ENCODE data around the gene TGFB1. TPM values are rescaled to one million over a fixed set of nuclear protein-coding genes. Genes with fewer than 3 reads are reported as not detected.

The TGFB1 gene
- total RNA-seq, 1 experiment from 2014 or later: 102 TPM

DNA sequence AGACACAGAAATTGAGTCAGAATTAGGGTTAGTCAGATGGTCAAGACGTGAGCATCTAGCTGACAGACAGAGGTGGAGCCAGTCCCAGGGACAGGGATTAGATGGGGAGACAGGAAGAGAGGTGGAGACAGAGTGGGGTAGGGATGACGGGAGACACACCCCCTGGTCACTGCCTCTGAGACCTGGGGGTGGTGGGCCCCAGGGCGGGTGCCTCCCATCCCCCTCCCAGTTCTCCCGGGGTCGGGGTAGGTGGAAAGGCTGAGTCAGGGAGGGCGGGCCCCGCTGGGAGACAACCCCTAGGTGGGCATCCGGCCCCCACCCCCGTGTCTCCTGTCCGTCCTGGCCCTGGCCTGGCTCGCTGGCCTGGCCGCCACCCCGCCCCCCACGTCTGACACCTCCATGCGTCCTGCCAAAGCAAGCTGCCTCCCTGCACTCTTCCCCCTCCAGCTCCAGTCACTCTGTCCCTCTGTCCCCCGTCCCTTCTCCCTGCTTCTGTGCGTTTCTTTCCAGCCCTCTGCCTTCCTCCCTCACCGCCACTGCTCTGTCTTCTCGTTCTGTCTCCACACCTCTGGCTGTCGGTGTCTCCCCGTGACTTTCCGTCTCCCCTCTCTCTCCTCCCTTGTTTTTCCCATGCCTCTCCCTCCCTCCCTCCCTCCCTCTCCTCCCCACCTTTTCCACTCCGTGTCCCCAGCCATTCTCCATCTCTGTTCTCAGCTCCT is 28.6 kb downstream of the TGFB1 start:
- H3K4me3 ChIP-seq (ENCODE audit: low read depth, low read length, poor library complexity, severe bottlenecking): no peak overlapping the region
- H3K27me3 ChIP-seq (replicated peaks; ENCODE audit: insufficient read depth, low read depth, low read length, poor library complexity): no peaks in the 10 kb centered on the region
- peaks cover 23% of the 10 kb centered on the region for H3K4me1 ChIP-seq (ENCODE audit: insufficient read depth, low read length, poor library complexity, severe bottlenecking)
- DNase-seq (ENCODE audit: low spot score): no peak
- no peaks in the 10 kb centered on the region for H3K9me3 ChIP-seq (ENCODE audit: low read depth, low read length, poor library complexity, severe bottlenecking)
- H3K36me3 ChIP-seq (ENCODE audit: insufficient read depth, low read length, poor library complexity, severe bottlenecking): peaks cover 37% of the 10 kb centered on the region
- H3K27ac ChIP-seq (ENCODE audit: low read depth, low read length, poor library complexity, severe bottlenecking): peak overlapping the region; percentile 37
- CTCF ChIA-PET: no interaction called here
- BruUV-seq (replicated peaks): no TSS peak
- intact Hi-C loops (cut with micrococcal nuclease; ENCODE audit: unreplicated experiment): no loop called here
- POLR2A ChIA-PET (ENCODE audit: low non-redundant PET): no interaction called here
- TF ChIP-seq EZH2 (IDR thresholded peaks at IDR 0.05; ENCODE audit: borderline replicate concordance, low read depth, low read length, poor library complexity, severe bottlenecking): no peak
- TF ChIP-seq, protein P1, sequence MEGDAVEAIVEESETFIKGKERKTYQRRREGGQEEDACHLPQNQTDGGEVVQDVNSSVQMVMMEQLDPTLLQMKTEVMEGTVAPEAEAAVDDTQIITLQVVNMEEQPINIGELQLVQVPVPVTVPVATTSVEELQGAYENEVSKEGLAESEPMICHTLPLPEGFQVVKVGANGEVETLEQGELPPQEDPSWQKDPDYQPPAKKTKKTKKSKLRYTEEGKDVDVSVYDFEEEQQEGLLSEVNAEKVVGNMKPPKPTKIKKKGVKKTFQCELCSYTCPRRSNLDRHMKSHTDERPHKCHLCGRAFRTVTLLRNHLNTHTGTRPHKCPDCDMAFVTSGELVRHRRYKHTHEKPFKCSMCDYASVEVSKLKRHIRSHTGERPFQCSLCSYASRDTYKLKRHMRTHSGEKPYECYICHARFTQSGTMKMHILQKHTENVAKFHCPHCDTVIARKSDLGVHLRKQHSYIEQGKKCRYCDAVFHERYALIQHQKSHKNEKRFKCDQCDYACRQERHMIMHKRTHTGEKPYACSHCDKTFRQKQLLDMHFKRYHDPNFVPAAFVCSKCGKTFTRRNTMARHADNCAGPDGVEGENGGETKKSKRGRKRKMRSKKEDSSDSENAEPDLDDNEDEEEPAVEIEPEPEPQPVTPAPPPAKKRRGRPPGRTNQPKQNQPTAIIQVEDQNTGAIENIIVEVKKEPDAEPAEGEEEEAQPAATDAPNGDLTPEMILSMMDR (conservative IDR thresholded peaks at IDR 0.05; ENCODE audit: low read depth, low read length): no peak

DNA sequence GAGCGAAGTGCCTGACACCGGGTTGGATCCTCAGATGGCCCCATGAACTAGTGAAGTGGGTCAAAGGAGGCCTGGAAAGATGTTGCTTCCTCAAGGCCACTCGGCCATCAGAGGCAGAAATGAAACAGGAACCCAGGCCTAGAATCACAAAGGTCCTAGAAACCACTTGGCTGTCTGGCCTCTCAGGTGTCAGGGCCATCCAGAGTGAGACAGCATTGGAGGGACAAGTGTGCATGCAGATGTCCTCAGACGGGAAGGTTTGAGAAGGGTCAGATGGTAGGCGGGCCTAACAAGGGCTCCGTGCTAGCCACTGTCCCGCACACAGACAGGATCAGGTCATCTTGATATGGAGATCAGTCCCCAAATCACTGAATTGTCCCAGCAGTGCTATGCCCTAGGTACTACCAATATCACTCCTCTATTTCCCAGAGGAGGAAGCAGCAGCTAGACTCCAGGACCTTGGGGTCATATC is 29.5 kb downstream of the TGFB1 start:
- Histone ChIP-seq H3K4me3 (ENCODE audit: low read depth, low read length, poor library complexity, severe bottlenecking) (no peak overlapping the region), H3K9me3 (ENCODE audit: low read depth, low read length, poor library complexity, severe bottlenecking) (no peaks in the 10 kb centered on the region), H3K4me1 (ENCODE audit: insufficient read depth, low read length, poor library complexity, severe bottlenecking) (peaks cover 23% of the 10 kb centered on the region), H3K27ac (ENCODE audit: low read depth, low read length, poor library complexity, severe bottlenecking) (peak overlapping the region; percentile 75), H3K27me3 (replicated peaks; ENCODE audit: insufficient read depth, low read depth, low read length, poor library complexity) (no peaks in the 10 kb centered on the region), H3K36me3 (ENCODE audit: insufficient read depth, low read length, poor library complexity, severe bottlenecking) (peaks cover 44% of the 10 kb centered on the region)
- no peak for DNase-seq (ENCODE audit: low spot score)
- TSS peak; percentile 67 for BruUV-seq (replicated peaks)
- ChIA-PET CTCF (no interaction called here), POLR2A (ENCODE audit: low non-redundant PET) (no interaction called here)
- TF ChIP-seq, protein P1 (conservative IDR thresholded peaks at IDR 0.05; ENCODE audit: low read depth, low read length): no peak
- no peak for TF ChIP-seq EZH2 (IDR thresholded peaks at IDR 0.05; ENCODE audit: borderline replicate concordance, low read depth, low read length, poor library complexity, severe bottlenecking)
- intact Hi-C loops (cut with micrococcal nuclease; ENCODE audit: unreplicated experiment): no loop called here

DNA sequence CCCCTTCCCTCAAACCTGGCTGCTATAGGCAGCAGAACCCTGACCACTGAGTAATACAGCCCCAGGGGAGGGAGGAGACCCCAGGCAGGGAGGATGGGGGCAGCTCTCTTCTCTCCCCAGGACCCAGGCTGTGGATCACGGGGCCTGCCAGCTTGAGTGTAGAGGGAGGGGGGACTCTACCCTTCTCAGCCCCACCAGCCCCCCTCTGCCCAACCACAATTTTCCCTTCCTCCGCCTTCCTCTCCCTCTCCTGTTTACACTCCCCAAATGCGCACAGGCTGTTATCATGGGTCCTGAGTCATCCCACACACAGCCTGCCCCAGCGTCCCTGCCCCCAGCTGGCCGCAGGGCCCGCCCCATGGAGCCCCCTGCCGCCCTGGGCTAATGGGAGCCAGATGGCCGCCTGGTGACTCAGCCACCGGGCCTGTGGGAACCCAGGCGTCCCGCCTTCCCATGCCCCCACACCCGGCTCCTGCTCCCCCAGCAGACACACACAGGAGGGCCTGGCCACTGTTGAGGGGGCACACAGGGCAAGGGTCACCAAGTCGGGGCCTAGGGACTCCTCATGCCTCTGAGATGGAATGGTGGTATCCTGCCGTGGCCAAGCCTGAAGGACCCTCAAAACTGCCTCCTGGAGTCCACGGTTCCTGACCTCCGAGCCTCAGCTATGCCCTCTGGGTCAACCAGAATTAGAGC is 30.1 kb downstream of the TGFB1 start:
- Histone ChIP-seq H3K27ac (ENCODE audit: low read depth, low read length, poor library complexity, severe bottlenecking) (peak overlapping the region; percentile 75), H3K4me3 (ENCODE audit: low read depth, low read length, poor library complexity, severe bottlenecking) (no peak overlapping the region), H3K27me3 (replicated peaks; ENCODE audit: insufficient read depth, low read depth, low read length, poor library complexity) (no peaks in the 10 kb centered on the region), H3K4me1 (ENCODE audit: insufficient read depth, low read length, poor library complexity, severe bottlenecking) (peaks cover 23% of the 10 kb centered on the region), H3K9me3 (ENCODE audit: low read depth, low read length, poor library complexity, severe bottlenecking) (no peaks in the 10 kb centered on the region), H3K36me3 (ENCODE audit: insufficient read depth, low read length, poor library complexity, severe bottlenecking) (peaks cover 48% of the 10 kb centered on the region)
- peak; percentile 75 for DNase-seq (ENCODE audit: low spot score)
- TF ChIP-seq EZH2 (IDR thresholded peaks at IDR 0.05; ENCODE audit: borderline replicate concordance, low read depth, low read length, poor library complexity, severe bottlenecking): no peak
- TF ChIP-seq, protein P1 (conservative IDR thresholded peaks at IDR 0.05; ENCODE audit: low read depth, low read length): no peak
- POLR2A ChIA-PET (ENCODE audit: low non-redundant PET): no interaction called here
- BruUV-seq (replicated peaks): no TSS peak
- CTCF ChIA-PET: no interaction called here
- intact Hi-C loops (cut with micrococcal nuclease; ENCODE audit: unreplicated experiment): no loop called here
